MM.1S (cell line): ENCODE measurements around the gene ITGA11.

Experiments used
- DNase-seq: peaks from one replicate; pipeline ENCODE4 v3.0.0-alpha.2; 2015
- H2AFZ ChIP-seq: fragments of 300-600 bp; sonication (generic); 2 replicates; pipeline ENCODE4 v1.6.0; 2016; ENCODE audit warnings: antibody characterized with exemption, low read length
- H3F3A ChIP-seq: fragments of 300-600 bp; sonication (generic); 2 replicates; pipeline ENCODE4 v1.6.1; 2016; ENCODE audit warnings: mild to moderate bottlenecking, antibody characterized with exemption, low read length, moderate library complexity, mixed read lengths; ENCODE audit not compliant: insufficient read depth
- H3K27ac ChIP-seq: fragments of 300-600 bp; sonication (generic); 2 replicates; pipeline ENCODE4 v1.5.1; 2016; ENCODE audit warnings: mild to moderate bottlenecking, low read length
- H3K27me3 ChIP-seq: fragments of 300-600 bp; sonication (generic); replicated peaks from 2 replicates; pipeline ENCODE4 v1.6.0; 2016; ENCODE audit warnings: low read length; ENCODE audit not compliant: insufficient read depth
- H3K36me3 ChIP-seq: fragments of 300-600 bp; sonication (generic); replicated peaks from 2 replicates; pipeline ENCODE4 v1.6.1; 2016; ENCODE audit warnings: mild to moderate bottlenecking, low read length, mixed read lengths; ENCODE audit not compliant: insufficient read depth
- H3K4me1 ChIP-seq: fragments of 300-600 bp; sonication (generic); 2 replicates; pipeline ENCODE4 v1.6.1; 2016; ENCODE audit warnings: low read length, mixed read lengths
- H3K4me2 ChIP-seq: fragments of 300-600 bp; sonication (generic); 2 replicates; pipeline ENCODE4 v1.6.0; 2016; ENCODE audit warnings: low read depth, low read length
- H3K4me3 ChIP-seq: fragments of 300-600 bp; sonication (generic); 2 replicates; pipeline ENCODE4 v1.5.1; 2016; ENCODE audit warnings: low read length, mixed read lengths
- H3K79me2 ChIP-seq: fragments of 300-600 bp; sonication (generic); 2 replicates; pipeline ENCODE4 v1.6.1; 2016; ENCODE audit warnings: mixed run types, low read length, mixed read lengths
- H3K9ac ChIP-seq: fragments of 300-600 bp; sonication (generic); 2 replicates; pipeline ENCODE4 v1.6.1; 2016; ENCODE audit warnings: low read length, mixed read lengths
- H3K9me2 ChIP-seq: fragments of 300-600 bp; sonication (generic); replicated peaks from 2 replicates; pipeline ENCODE4 v1.6.1; 2016; ENCODE audit warnings: mild to moderate bottlenecking, low read length, mixed read lengths; ENCODE audit not compliant: insufficient read depth
- H3K9me3 ChIP-seq: fragments of 300-600 bp; sonication (generic); replicated peaks from 2 replicates; pipeline ENCODE4 v1.6.1; 2016; ENCODE audit warnings: mild to moderate bottlenecking, low read length, mixed read lengths; ENCODE audit not compliant: insufficient read depth
- H4K20me1 ChIP-seq: fragments of 300-600 bp; sonication (generic); 2 replicates; pipeline ENCODE4 v1.6.1; 2016; ENCODE audit warnings: mild to moderate bottlenecking, low read length, moderate library complexity, mixed read lengths; ENCODE audit not compliant: insufficient read depth
- EZH2 ChIP-seq: fragments of 300-600 bp; sonication (generic); optimal IDR thresholded peaks from 2 replicates; pipeline ENCODE3; 2017; ENCODE audit warnings: low read depth, mild to moderate bottlenecking, antibody characterized with exemption, low read length, mixed read lengths
- EZH2phosphoT487 ChIP-seq: fragments of 300-600 bp; sonication (generic); IDR thresholded peaks from 2 replicates; pipeline ENCODE4 v1.6.1; 2018; ENCODE audit warnings: antibody characterized with exemption, low read length
- TF ChIP-seq, protein P1 (sequence below): fragments of 300-600 bp; sonication (generic); IDR thresholded peaks from 2 replicates; pipeline ENCODE4 v1.5.1; 2016; ENCODE audit warnings: antibody characterized with exemption, low read length, mixed read lengths

The ITGA11 gene

DNA sequence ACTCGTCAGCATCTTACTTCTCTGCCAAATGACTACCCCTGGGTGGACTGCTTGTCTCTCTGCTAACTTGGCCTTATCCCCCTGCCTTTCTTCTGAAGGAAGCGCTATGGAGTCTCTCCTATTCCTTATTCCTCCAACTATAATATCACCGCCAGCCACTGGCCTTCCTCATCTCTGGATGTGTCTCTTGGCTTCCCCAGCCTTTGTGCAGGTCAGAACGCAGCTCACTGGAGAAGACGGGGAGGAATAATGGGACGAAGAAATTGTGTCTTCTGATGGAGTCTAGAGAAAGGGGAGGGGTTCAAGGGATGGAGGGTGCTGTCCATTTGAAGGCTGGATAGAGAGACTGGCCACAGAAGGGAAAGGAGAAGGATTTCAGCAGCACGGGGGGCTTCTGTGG, 16.9 kb downstream of the ITGA11 start:
- no peak for TF ChIP-seq EZH2
- TF ChIP-seq, protein P1, sequence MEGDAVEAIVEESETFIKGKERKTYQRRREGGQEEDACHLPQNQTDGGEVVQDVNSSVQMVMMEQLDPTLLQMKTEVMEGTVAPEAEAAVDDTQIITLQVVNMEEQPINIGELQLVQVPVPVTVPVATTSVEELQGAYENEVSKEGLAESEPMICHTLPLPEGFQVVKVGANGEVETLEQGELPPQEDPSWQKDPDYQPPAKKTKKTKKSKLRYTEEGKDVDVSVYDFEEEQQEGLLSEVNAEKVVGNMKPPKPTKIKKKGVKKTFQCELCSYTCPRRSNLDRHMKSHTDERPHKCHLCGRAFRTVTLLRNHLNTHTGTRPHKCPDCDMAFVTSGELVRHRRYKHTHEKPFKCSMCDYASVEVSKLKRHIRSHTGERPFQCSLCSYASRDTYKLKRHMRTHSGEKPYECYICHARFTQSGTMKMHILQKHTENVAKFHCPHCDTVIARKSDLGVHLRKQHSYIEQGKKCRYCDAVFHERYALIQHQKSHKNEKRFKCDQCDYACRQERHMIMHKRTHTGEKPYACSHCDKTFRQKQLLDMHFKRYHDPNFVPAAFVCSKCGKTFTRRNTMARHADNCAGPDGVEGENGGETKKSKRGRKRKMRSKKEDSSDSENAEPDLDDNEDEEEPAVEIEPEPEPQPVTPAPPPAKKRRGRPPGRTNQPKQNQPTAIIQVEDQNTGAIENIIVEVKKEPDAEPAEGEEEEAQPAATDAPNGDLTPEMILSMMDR: no peak
- H2AFZ ChIP-seq: no peak overlapping the region
- no peaks in the 10 kb centered on the region for H3K9me2 ChIP-seq
- H3K4me2 ChIP-seq: no peak overlapping the region
- H3F3A ChIP-seq: no peaks in the 10 kb centered on the region
- no peaks in the 10 kb centered on the region for H3K4me1 ChIP-seq
- H3K4me3 ChIP-seq: no peak overlapping the region
- no peaks in the 10 kb centered on the region for H3K79me2 ChIP-seq
- H3K27ac ChIP-seq: no peak overlapping the region
- no peaks in the 10 kb centered on the region for H4K20me1 ChIP-seq
- H3K9me3 ChIP-seq: no peaks in the 10 kb centered on the region
- DNase-seq: no peak
- no peaks in the 10 kb centered on the region for H3K27me3 ChIP-seq
- H3K9ac ChIP-seq: no peak overlapping the region
- no peaks in the 10 kb centered on the region for H3K36me3 ChIP-seq

DNA sequence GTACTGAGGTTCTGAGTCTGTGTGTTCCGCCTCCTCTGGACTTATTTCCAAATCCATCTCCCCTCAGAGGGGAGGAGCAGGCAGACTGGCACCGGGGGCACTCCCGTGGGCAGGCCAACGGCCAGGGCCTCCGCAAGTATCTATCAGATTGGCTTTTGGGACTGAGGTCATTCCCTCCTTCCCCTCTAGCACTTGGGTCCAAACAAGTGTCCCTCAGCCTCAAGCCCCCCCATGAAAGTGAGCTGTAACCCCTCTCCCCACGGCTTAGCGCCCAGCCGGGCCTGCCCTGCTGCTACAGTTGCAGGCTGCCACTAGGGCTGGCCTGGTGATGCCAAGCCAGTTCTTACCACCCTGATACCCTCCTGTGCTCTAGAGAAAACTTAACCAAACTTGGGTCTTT, 17.4 kb downstream of the ITGA11 start:
- no peak overlapping the region for H3K27ac ChIP-seq
- no peak overlapping the region for H3K4me2 ChIP-seq
- no peak overlapping the region for H2AFZ ChIP-seq
- H3K4me1 ChIP-seq: no peaks in the 10 kb centered on the region
- no peaks in the 10 kb centered on the region for H3K79me2 ChIP-seq
- TF ChIP-seq, protein P1: no peak
- TF ChIP-seq EZH2phosphoT487 (no peak), EZH2 (no peak)
- no peak overlapping the region for H3K9ac ChIP-seq
- H3K36me3 ChIP-seq: no peaks in the 10 kb centered on the region
- DNase-seq: no peak
- H4K20me1 ChIP-seq: no peaks in the 10 kb centered on the region
- no peaks in the 10 kb centered on the region for H3K9me2 ChIP-seq
- H3F3A ChIP-seq: no peaks in the 10 kb centered on the region
- H3K27me3 ChIP-seq: no peaks in the 10 kb centered on the region
- H3K4me3 ChIP-seq: no peak overlapping the region
- H3K9me3 ChIP-seq: no peaks in the 10 kb centered on the region

DNA sequence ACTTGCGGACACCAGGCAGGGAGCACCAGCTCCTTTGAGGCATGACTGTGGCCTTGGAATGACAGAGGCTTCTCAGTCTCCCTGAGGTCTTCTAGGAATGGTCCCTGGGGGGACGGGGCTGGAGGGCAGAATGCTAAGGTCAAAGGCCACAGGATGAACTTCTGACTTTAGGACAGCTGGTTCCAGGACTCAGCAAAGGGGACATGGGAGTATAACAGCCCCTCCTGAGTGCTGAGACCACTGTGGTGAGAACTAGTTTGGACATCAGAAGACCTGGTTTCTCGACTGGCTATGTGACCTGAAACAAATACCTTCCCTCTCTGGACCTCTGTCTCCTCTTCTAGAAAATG, 17.8 kb downstream of the ITGA11 start:
- H3K27ac ChIP-seq: no peak overlapping the region
- no peaks in the 10 kb centered on the region for H3F3A ChIP-seq
- H3K4me1 ChIP-seq: no peaks in the 10 kb centered on the region
- H3K27me3 ChIP-seq: no peaks in the 10 kb centered on the region
- no peak overlapping the region for H3K4me2 ChIP-seq
- H2AFZ ChIP-seq: no peak overlapping the region
- DNase-seq: no peak
- H3K4me3 ChIP-seq: no peak overlapping the region
- no peak overlapping the region for H3K9ac ChIP-seq
- H3K9me3 ChIP-seq: no peaks in the 10 kb centered on the region
- no peaks in the 10 kb centered on the region for H3K36me3 ChIP-seq
- no peaks in the 10 kb centered on the region for H4K20me1 ChIP-seq
- no peaks in the 10 kb centered on the region for H3K9me2 ChIP-seq
- TF ChIP-seq, protein P1: no peak
- TF ChIP-seq EZH2phosphoT487 (no peak), EZH2 (no peak)
- no peaks in the 10 kb centered on the region for H3K79me2 ChIP-seq
